GM12878 (cell line): ENCODE measurements around the gene AKT3. TPM values are rescaled to one million over a fixed set of nuclear protein-coding genes. Genes with fewer than 3 reads are reported as not detected.

Source experiments
- ATAC-seq: fragments of 200-7000 bp; cut with Tn5 transposase; 3 replicates; pipeline ENCODE4 v1.9.1; 2020; ENCODE audit warnings: mild to moderate bottlenecking, moderate library complexity
- BruUV-seq: library from RNA; stranded (reverse); fragments of 400-500 nt; replicated peaks from 2 replicates; lab custom pipeline; 2021; lab: Mats Ljungman, UMichigan
- CTCF ChIA-PET: fragments of 300-600 bp; sonication (Branson Sonifier 250); formaldehyde crosslinking; extraction: SDS; loops from one replicate; lab custom pipeline; 2021; ENCODE audit warnings: inconsistent platforms; lab: Yijun Ruan, JAX
- POLR2A ChIA-PET: fragments of 350-600 bp; formaldehyde crosslinking; extraction: SDS; loops from one replicate; lab custom pipeline; 2021; ENCODE audit warnings: inconsistent platforms; lab: Charles Lee
- RAD21 ChIA-PET: fragments of 300-600 bp; sonication (Branson Sonifier 250); formaldehyde crosslinking; loops from one replicate; lab custom pipeline; 2023; ENCODE audit warnings: antibody characterized with exemption; ENCODE audit not compliant: unreplicated experiment; lab: Charles Lee
- SMC1A ChIA-PET: fragments of 300-600 bp; sonication (Branson Sonifier 250); formaldehyde crosslinking; loops from one replicate; lab custom pipeline; 2023; ENCODE audit not compliant: unreplicated experiment, uncharacterized antibody; lab: Charles Lee
- DNase-seq: peaks from one replicate; pipeline ENCODE4 v3.0.0-alpha.2; 2011; ENCODE audit warnings: low read depth, low spot score
- FAIRE-seq: peaks from 3 replicates; lab custom pipeline; 2011; peaks lifted over from hg19 to GRCh38; lab: Jason Lieb, UNC
- H2AFZ ChIP-seq: 2 replicates; pipeline ENCODE4 v1.6.0; 2011; ENCODE audit warnings: low read depth, low read length, control low read depth; ENCODE audit not compliant: control insufficient read depth
- H3K27ac ChIP-seq: 2 replicates; pipeline ENCODE4 v1.5.1; 2011; ENCODE audit warnings: control low read depth; ENCODE audit not compliant: control insufficient read depth, insufficient read depth
- H3K27me3 ChIP-seq, 2 experiments: replicated peaks in 1 of 2; 2 replicates each; pipeline versions ENCODE4 v1.6.0 to v1.6.1; 2011; ENCODE audit warnings: low read length in 1 of 2; ENCODE audit not compliant: control insufficient read depth in 2 of 2, insufficient read depth in 2 of 2
- H3K36me3 ChIP-seq, 2 experiments: 2 replicates each; pipeline ENCODE4 v1.5.1; 2011; ENCODE audit warnings: low read length in 1 of 2; ENCODE audit not compliant: control insufficient read depth in 2 of 2, insufficient read depth in 2 of 2
- H3K4me1 ChIP-seq: 2 replicates; pipeline ENCODE4 v1.6.1; 2011; ENCODE audit warnings: mild to moderate bottlenecking, low read length, moderate library complexity, mixed read lengths; ENCODE audit not compliant: control insufficient read depth, insufficient read depth
- H3K4me2 ChIP-seq: 2 replicates; pipeline ENCODE4 v1.6.0; 2011; ENCODE audit warnings: control low read depth; ENCODE audit not compliant: control insufficient read depth, insufficient read depth
- H3K4me3 ChIP-seq: fragments of 200-600 bp; sonication (generic); 2 replicates; pipeline ENCODE4 v1.5.1; 2016
- H3K79me2 ChIP-seq: 2 replicates; pipeline ENCODE4 v1.6.0; 2011; ENCODE audit warnings: low read length; ENCODE audit not compliant: control insufficient read depth, insufficient read depth
- H3K9ac ChIP-seq: 2 replicates; pipeline ENCODE4 v1.8.0; 2011; ENCODE audit warnings: low read length, control low read depth, mixed read lengths; ENCODE audit not compliant: control insufficient read depth, insufficient read depth
- H3K9me3 ChIP-seq: replicated peaks from 3 replicates; pipeline ENCODE4 v1.5.1; 2011; ENCODE audit warnings: mild to moderate bottlenecking, low read length; ENCODE audit not compliant: control insufficient read depth, insufficient read depth
- H4K20me1 ChIP-seq: 2 replicates; pipeline ENCODE4 v1.6.0; 2011; ENCODE audit not compliant: control insufficient read depth, insufficient read depth
- BCL11A ChIP-seq: IDR thresholded peaks from 2 replicates; pipeline ENCODE4 v1.6.1; 2011; ENCODE audit warnings: low read depth, low read length
- BMI1 ChIP-seq: fragments of 450-650 bp; IDR thresholded peaks from 2 replicates; pipeline ENCODE4 v1.6.1; 2016; ENCODE audit warnings: mild to moderate bottlenecking, moderate library complexity, borderline replicate concordance
- DPF2 ChIP-seq: fragments of 450-650 bp; IDR thresholded peaks from 2 replicates; pipeline ENCODE4 v1.6.1; 2017; ENCODE audit warnings: mild to moderate bottlenecking
- HDAC6 ChIP-seq: fragments of 200-600 bp; sonication (generic); IDR thresholded peaks from one replicate; pipeline ENCODE4 v1.8.0; 2017; ENCODE audit warnings: antibody characterized with exemption; ENCODE audit not compliant: unreplicated experiment
- JUND ChIP-seq: IDR thresholded peaks from 2 replicates; pipeline ENCODE4 v1.6.1; 2012; ENCODE audit warnings: low read depth, mild to moderate bottlenecking, low read length, improper control_type of control experiment, moderate library complexity
- MYC ChIP-seq: IDR thresholded peaks from 2 replicates; pipeline ENCODE4 v1.6.1; 2011; ENCODE audit warnings: mild to moderate bottlenecking, low read length, moderate library complexity, inconsistent platforms; ENCODE audit not compliant: insufficient read depth, insufficient replicate concordance, insufficient read length, severe bottlenecking
- RCOR1 ChIP-seq: conservative IDR thresholded peaks from 2 replicates; pipeline ENCODE4 v1.6.1; 2012; ENCODE audit warnings: low read depth, low read length, improper control_type of control experiment
- RELB ChIP-seq: fragments of 450-650 bp; IDR thresholded peaks from 2 replicates; pipeline ENCODE4 v1.6.1; 2017; ENCODE audit warnings: low read depth, mild to moderate bottlenecking, moderate library complexity
- SP1 ChIP-seq: IDR thresholded peaks from one replicate; pipeline ENCODE4 v1.6.1; 2011; ENCODE audit warnings: low read depth, low read length
- SRF ChIP-seq, 2 experiments: IDR thresholded peaks; 2 replicates each; pipeline ENCODE4 v1.6.1; 2011; ENCODE audit warnings: low read depth in 2 of 2, low read length in 2 of 2, mild to moderate bottlenecking in 1 of 2, moderate library complexity in 1 of 2
- ZNF24 ChIP-seq: fragments of 450-650 bp; IDR thresholded peaks from 2 replicates; pipeline ENCODE4 v1.6.1; 2017; ENCODE audit warnings: antibody characterized with exemption, mild to moderate bottlenecking
- WGBS: methylation state at CpG from one replicate; pipeline ENCODE4 v1.1.6; 2016; ENCODE audit warnings: low lambda C conversion rate; ENCODE audit not compliant: insufficient replicate concordance, insufficient coverage; ENCODE audit errors: missing lambda C conversion rate; 5-methylcytosine and 5-hydroxymethylcytosine counted together
- in situ Hi-C: fragments of 300-500 bp; cut with MboI; formaldehyde crosslinking; loops from 9 replicates; pipeline ENCODE4 v1.14.3; 2018; ENCODE audit warnings: mixed read lengths
- intact Hi-C: fragments of 100-400 bp; cut with micrococcal nuclease; formaldehyde crosslinking; loops from one replicate; pipeline ENCODE4 v1.14.2; 2022; ENCODE audit not compliant: unreplicated experiment
- polyA plus RNA-seq, 11 experiments: library from polyadenylated mRNA; depleted of rRNA in 4 of 11; unstranded in 6 of 11; stranded (reverse) in 5 of 11; fragments of >200 nt; fragmentation: Nextera tagmentation in 4 of 11; fragmentation: Illumina TruSeq in 1 of 11; extraction: Ambion mirVana in 4 of 11; extraction: Trizol in 1 of 11; gene quantifications; 1 replicate in 1 of 11; 2 replicates in 10 of 11; pipeline versions ENCODE4 v1.2.1 to v1.2.3, GENCODE V29; 2011 to 2016; ENCODE audit warnings: inconsistent platforms in 2 of 11, missing spikeins in 2 of 11, low read depth in 1 of 11
- total RNA-seq, 4 experiments: library from RNA; depleted of rRNA in 3 of 4; stranded (reverse); fragments of >200 nt in 3 of 4; fragmentation: Illumina TruSeq in 1 of 4; extraction: Trizol in 1 of 4; gene quantifications; 2 replicates each; pipeline versions ENCODE4 v1.2.1 to v1.2.3, GENCODE V29; 2013 to 2021

AKT3 gene
- total and polyA plus RNA-seq, 10 of the 15 experiments (the other 5 are each of a cell fraction or from before 2014, with no cell fraction given): 0.03 to 0.56 (median 0.19) TPM

GRCh38 chr1:243443557-243443956 is 406.5 kb downstream of the AKT3 start:
- ChIA-PET RAD21 (no interaction called here), CTCF (interaction anchor here (0.5 kb wide), 1 partner anchor 829 kb away, joined by 3 read pairs; no protein-coding TSS in a partner anchor)
- H3K27me3 ChIP-seq: no peaks in the 10 kb centered on the region
- no peaks in the 10 kb centered on the region for H4K20me1 ChIP-seq
- BruUV-seq: no TSS peak
- H3K9me3 ChIP-seq: no peaks in the 10 kb centered on the region
- H3K4me2 ChIP-seq: no peak overlapping the region
- ATAC-seq: no peak
- H3K79me2 ChIP-seq: no peaks in the 10 kb centered on the region
- H2AFZ ChIP-seq: no peak overlapping the region
- no peak for FAIRE-seq
- 98% methylated on average over 4 of the region's 4 CpGs for WGBS
- H3K4me3 ChIP-seq: no peak overlapping the region
- in situ Hi-C loops: no loop called here
- TF ChIP-seq RCOR1 (no peak), SP1 (no peak), MYC (no peak), DPF2 (no peak), JUND (no peak), SRF (IDR thresholded peaks at IDR 0.05; ENCODE audit: low read depth in 2 of 2, low read length in 2 of 2) (no peak), BMI1 (no peak), RELB (no peak), ZNF24 (no peak), HDAC6 (no peak), BCL11A (no peak)
- TF ChIP-seq, all 136 proteins: peak for 0
- intact Hi-C loops: no loop called here
- no peak overlapping the region for H3K9ac ChIP-seq
- H3K4me1 ChIP-seq: no peaks in the 10 kb centered on the region
- ChIA-PET POLR2A (interaction anchor here (0.7 kb wide), 1 partner anchor 1385 kb away, joined by 4 read pairs; no protein-coding TSS in a partner anchor), SMC1A (no interaction called here)
- H3K36me3 ChIP-seq: no peaks in the 10 kb centered on the region
- no peak for DNase-seq
- H3K27ac ChIP-seq: no peak overlapping the region
